Dermis blood vessel endothelial cell (primary cell): Measurements from ENCODE around the gene ACACA. TPM values are rescaled to one million over a fixed set of nuclear protein-coding genes. Genes with fewer than 3 reads are reported as not detected.
A peak's percentile ranks its signal among the peaks of the same experiment; 100 is the strongest.

Experiments used
- DNase-seq: peaks from one replicate; pipeline ENCODE4 v3.0.0; 2010
- total RNA-seq: library from RNA; depleted of rRNA; stranded (reverse); fragments of >200 nt; gene quantifications from 2 replicates; pipeline ENCODE4 v1.2.3, GENCODE V29; 2014

Gene ACACA
- total RNA-seq, 1 donor from 2014 or later = 36.6 TPM

DNA sequence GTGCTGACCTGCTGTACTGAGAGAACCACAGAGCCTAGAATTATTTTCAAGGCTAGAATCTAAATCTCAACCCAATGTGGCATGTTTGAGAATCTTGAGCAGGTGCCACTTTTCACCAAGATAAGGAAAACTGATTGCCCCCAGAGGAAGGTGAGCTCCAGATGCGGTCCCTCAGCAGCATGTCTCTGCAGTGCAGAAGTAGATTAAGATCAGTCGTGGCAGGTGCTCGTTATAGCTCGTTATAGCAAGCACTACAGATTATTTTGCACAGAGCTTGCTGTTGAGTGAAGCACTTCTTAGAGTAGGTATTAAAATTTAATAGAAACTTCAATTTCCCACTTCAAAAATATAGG lies 281.8 kb downstream of the ACACA start:
- DNase-seq = no peak

DNA sequence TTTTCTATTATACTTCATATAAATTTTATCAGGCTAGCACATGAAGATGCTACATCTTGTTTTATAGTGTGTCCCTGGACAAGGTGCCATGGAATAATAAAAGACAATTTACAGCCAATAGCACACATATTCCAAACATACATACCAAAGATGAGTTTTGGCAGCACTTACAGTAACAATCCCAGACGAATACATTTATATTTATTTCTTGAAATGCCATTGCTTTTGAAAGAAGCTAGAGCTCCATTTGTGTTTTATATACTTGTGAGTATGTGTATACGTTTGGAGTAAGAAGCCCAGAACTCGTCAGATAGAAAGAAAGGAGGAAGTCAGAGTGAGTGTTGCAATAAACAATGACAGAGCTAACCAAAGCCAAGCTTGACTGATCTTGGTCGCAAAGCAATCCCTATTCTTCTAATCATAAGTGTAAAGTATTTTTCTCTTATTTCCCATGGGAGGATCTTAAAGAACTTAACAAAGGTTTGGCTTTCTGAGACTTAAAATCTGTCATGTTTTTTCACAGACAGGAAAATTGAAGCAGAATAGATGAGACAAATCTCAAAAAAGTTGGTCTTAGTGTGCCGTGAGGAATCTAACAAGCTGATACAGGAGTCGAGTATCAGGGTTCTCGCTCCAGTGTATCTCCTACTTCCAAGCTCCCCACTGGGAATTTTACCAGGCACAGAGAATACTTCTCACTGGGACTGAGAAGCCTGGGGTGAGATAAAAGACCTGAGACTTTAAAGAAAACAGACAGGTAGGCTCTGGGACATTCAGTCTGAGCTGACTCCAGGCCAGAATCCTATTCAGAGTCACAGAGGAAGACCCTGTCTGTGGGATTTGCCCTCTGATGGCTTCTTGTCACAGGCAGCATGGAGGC lies 282.5 kb downstream of the ACACA start:
- no peak for DNase-seq

DNA sequence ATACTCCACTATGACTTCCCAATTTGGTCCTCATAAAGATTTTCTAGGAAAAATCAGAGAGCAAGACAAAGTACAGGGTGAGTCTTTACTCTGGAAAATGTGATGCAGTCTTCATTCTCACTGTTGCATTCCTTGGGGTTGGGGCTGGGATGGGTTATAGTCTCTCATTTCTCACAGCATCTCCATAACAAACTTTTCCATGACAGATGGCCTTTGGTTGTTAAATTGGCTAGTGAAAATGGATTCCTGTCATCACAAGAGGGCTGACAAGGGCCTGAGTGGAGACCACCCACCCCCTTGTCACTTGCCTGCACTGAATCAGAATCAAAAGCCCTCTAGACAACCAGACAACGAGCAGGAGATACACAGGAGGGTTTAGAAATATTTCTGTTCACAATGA lies 283.2 kb downstream of the ACACA start:
- DNase-seq = no peak

DNA sequence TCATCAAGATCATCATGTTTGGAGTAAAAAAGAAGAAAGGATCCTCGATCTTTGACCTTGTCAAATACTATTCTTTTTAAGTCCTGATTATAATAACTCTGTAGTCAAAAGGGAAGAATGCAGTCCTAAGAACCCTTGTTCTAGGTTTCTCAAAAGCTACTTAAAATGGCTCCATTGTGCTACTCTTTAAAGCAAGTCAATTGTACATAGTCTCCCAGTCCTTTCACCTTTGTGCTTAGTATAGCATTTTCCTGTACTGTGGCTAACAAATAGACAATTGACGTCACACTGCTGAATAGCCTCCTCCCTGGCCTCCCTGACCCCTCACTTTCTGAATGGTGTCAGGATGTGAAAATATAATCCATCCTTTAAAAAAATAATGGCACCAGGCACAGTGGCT lies 285.0 kb downstream of the ACACA start:
- DNase-seq = no peak

DNA sequence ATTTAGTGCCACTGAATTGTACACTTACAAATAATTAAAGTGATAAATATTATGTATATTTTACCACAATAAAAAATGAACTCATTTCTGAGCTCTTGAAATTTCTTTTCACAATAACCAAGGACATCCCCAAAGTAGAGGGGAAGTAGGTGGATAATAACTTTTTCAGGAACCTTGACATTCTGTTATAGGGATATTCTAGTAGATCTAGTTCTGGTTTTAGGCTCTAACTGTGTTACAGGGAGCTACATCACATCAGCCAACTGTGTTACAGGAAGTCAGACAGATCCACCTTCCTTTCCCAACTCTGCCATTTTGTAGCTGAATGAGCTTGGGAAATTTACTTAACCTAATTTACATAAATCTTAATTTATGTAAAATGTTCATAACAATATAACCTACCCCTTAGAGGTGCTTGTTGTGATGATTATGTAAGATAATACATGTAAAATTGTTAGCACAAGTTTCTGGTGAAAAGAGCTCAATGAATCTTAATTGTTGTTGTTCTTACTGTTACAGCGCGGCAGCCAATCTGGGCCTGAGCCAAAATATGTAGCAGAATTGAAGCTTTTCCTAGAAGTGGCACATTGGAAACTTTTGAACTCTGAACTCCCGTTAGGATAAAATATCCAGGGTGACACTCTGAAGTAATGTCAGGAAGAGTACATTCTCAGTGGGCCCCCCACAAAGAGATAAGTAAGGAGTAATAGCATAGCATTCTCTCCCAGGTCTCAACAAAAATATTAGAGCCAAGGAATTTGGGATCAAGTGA lies 288.1 kb downstream of the ACACA start:
- DNase-seq = peak; percentile 21

DNA sequence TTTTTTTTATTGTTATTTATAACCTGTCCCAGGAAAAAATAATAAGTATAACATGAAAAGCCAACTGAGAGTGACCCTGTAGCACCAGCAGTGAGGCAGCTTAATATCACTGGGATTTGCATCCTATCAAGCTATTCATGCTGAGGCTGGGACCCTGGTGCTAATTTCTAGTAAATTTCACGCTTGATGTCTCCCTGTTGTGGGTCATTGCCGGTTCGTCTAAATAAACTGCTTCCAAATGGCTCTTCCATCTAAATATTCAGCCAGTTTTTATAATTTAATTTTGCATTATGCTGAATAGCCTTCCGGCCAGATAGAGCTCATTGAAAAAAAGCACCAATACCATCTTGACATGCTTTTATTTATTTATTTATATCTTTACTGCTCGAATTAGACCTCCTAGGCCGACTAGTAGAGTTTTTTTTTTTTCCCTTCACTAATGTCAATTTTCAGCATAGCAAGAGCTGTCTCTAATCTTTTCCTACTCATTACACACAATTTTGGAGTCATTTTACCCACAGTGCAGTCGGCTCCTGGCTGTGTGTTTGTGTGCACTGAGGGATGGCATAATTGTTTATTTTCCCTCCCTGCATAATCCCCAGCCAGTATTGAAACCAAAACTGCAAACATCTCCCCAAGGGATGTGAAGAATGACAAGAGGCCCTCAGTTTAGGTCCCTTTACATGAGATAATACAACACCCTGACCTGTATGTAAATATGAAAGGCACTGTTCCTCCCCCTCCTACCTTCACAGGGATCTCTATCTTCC lies 289.1 kb downstream of the ACACA start:
- no peak for DNase-seq

DNA sequence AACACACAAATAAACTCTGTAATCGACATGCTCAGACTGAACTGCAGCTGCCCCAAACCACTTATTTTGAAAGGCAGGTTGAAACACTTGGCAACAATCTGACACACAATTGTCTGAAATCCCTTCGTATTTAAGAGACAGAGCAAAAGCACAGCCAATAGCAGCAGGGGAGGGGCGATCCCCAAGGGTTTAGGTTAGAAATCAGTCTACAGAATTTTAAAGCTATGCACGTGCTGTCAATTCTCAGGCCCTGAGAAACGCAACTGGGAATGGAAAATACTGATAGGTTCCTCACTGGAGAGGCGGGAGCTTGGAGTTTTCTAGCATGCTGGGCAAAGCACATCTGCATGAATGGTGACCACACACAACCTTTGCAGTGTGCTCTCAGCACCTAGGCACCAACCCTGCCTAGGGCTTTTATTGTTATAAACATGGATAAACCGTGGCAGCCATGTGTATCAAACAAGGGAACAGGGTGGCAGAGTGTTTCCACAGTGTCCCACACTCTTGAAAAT lies 289.9 kb downstream of the ACACA start:
- no peak for DNase-seq

DNA sequence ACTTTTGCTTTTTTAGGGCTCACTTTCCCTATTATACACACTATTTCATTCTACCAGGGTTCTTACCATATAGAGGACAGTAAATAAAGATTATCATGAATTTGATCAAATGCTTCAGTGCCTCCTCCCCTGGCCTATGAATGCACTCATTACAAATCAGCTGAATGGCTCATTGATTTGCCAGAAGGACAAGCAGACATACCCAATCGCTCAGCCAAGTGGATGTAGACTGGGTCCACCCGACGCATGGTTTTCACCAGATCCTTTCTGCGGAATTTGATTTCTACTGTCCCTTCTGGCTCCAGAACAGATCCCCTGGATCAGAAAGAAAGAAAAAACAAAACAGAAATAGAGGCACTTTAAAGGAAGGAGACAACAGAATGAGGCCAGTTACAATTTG lies 295.3 kb downstream of the ACACA start:
- DNase-seq = no peak

DNA sequence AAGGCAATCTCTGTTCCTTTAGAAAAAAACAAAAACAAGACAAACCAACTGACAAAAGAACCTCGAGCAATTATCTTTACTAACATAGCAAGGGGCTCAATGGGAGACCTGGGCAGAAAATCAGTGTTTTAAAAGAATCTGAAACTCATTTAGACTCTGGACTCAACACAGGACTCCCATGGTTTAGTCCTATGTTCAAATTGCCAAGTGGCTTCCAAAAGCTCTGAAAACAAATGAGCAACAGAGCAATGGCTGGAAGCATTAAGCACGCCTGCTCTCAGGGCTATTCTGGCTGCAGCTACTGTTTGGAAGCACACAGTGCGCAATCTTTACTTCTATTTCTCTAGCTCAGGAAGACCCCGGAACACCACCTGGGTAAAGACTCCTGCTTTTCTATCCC lies 295.9 kb downstream of the ACACA start:
- DNase-seq = no peak

DNA sequence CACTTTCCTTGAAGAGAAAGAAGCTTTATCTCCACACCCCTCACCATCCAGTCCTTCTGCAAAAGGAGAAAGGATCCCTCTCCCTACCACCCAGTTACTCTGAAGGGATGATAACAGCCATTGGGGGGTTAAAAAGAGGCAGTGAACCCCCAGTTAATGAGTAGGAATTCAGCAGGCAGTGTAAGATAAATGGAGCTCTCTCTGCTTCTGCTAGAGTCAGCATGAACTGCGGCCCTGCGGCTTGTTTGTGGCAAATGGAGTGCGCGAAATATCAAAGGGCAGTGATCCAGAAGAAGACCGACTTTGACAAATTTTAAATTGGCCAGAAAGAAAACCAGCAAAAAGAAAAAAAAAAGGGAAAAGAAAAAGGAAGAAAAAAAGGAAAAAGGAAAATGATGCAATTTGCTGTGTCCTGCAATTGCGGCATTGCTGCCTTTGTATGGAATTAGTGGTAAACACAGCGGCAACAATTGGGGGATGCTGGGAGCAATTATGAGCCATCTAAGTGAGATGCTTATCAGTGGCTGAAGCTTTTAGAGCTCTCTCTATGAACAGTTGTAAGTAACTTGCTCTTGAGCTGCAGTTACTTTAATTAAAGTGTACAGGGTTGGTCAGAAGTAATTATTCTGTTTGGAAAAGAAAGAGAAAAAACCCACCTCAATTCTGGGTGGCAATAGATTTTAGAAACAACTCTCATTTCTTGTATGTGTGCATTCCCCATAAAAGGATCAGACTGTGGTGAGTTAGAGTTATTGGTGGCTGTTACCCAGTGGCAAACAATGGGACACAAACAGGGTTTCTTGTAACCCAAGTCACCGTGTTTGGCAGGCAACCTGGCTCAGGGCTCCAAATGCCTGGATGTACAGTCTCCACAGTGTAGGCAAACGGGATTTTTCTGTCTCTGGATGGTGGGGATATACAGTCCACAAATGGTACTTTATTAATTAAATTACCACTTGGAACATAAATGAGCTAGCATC lies 296.6 kb downstream of the ACACA start:
- DNase-seq = peak; percentile 26

DNA sequence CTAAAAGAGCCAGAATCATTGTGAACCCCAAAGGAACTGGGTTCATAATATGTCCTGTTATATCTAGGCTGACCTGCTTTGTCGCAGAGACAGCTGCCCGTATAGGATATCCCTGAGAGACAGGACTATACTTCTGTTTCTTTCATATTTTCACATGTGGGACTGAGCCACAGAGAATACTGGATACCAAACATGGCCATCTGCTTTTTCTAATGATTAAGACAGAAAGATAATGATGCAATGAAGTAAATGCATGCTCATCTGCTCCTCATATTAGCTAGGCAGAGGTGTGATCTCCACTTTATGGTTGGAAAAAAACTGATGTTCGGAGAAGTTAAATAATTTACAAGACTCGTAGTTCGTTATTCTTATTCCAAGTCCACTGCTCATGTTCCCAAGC lies 297.5 kb downstream of the ACACA start:
- no peak for DNase-seq

DNA sequence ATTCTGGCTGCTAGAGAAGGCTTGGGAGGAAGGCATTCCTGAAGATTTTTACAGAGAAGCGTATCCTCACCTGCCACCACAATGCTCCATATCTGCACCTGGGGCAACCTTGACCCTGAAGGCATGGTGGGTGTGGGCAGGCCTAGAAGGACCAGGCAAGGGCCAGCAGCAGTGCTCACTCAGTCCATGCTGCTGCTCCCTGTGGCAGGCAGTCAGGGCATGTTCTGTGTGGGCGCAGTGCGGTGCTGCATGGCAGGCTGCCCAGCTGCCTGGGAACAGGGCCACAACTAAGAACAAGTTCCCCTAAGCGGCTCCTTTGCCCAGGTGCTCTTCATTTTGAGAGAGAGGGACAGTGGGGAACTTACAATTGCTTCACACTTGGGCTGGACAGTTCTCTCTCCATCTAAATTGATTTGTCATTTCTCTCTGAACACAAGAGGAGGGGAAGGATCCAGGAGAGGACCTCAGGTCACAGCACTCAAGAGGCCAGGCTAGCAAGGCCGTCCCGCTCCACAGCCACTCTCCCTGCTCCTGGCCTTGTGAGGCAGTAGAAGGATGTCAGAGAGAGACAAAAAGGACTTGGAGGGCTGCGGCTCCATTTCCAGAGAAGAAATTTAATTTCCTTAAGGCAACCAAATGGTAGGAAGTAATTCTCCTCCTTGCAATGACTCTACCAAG lies 299.1 kb downstream of the ACACA start:
- no peak for DNase-seq

DNA sequence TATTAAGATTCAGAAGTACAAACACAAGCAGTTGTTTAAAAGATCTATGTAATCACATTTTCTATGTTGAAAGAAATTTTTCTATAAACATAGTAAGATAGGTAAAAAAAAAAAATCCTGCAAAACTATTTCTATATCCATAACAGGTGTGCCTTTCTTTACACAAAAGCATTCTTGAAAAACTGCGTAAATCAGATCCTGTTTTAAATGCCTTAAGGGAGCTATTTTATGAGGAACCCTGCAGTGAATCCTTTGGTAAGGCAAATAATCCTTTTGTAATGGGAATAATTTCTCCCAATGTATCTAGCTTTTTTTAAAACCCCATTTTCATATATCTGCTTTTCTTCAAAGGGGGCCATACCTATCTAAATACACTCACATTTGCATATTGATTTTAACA lies 300.6 kb downstream of the ACACA start:
- DNase-seq = no peak

DNA sequence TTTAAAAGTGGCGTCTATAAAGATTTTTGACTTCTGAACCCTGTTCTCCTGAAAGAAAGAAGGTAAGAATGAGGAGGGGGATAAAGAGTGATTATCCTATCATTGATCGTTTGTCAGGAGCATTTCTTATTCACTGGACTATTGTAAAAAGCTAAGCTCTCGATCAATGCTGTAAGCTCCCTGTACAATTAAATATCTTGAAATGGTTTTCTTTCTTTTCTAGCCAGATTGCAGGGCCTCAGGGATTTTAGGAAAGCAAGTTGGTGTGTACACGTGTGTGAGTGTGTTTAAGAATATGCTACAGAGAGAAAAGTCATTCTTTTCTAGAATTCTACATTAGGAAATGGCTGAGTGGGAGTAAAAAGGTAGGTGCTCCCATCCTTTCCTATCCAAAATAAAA lies 303.4 kb downstream of the ACACA start:
- DNase-seq = no peak

DNA sequence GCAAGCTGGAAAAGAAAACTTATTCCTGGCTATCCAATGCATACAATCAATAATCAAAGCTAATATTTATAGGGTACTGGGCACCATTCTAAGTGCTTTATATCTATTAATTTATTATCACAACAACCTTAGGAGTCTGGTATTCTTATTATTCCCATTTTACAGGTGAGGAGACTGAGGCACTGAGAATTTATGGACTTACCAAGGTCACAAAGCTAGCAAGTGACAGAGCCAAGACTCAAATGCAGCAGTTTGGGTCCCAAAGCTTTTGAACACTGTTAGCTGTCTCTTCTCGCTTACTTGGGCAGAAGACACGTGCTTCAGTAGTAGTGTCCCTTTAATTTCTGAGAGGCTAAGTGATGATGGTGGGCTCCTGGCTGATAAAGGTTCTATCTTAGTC lies 305.3 kb downstream of the ACACA start:
- no peak for DNase-seq

DNA sequence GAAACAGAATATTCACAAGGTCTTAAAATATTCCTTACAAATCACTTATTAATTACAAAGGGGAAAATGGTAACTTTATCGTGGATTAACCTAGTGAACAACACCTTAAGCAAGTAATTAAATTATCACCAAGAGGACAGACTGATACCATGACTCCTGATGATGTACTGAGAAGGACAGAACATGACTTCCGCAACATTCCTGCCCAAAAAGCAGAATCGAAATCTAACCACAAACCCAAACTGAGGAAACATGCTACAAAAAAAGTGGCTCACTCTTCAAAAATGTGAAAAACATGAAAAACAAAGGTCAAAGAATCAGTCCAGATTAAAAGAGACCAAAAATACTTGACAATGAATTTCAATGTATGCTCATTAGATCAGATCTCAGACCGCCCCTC lies 306.4 kb downstream of the ACACA start:
- DNase-seq = no peak

DNA sequence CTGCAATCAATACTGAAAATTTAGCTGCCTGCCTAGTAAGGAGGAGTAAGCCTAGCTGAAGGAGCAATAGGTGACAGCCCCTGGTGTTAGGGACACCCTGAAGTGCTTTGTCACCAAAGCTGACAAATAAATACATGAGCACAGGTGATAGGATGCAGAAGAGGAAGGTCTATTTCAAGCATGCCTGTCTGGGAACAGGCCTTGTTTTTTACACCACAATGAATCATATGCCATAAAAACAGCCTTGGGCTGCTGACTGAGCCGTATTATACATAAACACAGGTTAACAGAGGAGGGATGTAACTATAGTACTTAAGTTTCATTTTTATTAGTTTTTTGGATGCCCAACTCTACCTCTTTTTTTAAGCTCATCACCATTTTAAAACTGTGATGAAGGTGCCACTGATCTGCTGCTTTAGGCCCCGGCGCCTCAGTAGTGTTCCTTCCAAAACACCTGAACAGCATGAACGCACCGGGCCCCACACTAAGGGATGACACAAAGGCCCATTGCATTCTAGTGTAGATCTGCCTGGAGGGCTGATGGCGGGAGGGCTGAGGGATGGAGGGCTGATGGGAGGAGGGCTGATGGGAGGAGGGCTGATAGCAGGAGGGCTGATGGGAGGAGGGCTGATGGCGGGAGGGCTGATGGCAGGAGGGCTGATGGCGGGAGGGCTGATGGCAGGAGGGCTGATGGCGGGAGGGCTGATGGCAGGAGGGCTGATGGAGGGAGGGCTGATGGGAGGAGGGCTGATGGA lies 307.5 kb downstream of the ACACA start:
- no peak for DNase-seq

DNA sequence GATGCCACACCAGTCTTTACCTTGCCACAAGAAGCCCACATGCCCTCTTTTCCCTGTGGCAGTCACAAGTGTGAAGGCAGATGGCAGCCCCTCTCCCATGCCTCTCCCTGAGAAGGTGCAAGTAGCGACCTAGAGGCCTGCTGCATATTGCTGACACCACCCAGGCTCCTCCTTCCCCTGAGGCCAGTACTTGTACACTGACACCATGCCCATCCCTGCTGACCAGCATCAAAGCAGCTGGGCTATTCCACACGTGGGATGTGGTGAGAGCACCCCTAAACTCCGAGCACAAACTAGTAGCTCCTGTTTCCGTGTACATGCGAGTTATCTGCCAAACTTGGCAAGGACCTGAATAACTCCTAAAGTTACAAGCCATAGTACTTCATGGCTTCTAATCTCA lies 308.5 kb downstream of the ACACA start:
- no peak for DNase-seq

DNA sequence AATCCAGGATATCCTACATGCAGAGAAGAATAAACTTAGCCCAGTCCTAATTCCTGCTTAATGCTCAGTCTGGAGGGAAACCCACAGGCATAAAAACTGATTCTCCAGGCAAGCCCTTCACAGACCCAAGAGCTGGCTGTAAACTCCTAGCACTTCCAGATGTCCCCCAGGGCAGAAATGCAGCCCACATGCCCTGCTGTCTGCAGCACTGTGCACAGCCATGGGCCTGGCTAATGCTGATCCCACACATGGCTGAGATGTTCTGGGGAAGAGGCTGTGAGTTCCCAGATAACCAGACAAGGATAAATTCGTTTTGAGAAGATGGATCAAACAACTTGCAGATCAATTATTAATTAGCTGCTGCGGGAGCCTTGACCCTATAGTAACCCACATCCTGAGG lies 309.5 kb downstream of the ACACA start:
- no peak for DNase-seq

DNA sequence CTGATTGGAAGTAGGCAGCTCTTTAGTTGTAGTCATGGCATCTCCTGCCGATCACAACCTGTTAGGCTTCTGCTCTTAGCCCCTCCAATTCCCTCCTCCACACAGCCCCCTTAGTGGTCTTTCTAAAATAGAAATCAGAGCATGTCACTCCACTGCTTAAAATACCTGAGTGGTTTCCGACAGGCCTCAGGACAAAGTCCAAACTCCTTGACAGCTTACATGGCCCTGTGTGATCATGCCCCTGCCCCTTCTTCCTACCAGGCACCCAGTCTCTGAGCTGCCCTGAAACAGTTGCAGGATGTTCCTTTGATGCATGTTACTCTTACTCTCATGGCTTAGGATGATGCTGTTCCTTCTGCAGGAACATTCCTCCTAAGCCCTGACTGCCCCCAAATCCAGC lies 310.6 kb downstream of the ACACA start:
- DNase-seq = no peak

DNA sequence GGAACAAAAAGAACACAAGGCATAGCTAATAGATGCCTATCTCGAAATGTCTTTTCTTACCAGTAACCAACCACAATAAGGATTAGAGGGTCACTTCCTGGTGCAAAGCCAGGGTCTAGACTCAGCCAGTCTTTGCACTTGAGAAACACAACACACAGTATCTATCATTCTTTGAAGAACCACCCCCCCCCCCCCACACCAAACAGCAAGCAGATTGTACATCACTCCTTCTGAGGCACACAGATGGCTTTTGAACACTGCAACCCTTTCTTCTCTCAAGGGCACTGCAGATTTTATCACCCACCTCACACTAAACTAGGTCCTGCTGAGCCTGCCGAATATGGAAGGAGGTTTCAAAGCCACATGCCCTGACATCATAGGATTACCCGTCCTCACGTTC lies 312.2 kb downstream of the ACACA start:
- DNase-seq = no peak
